HepG2 (cell line): ENCODE data around the gene POLG2. TPM values are rescaled to one million over a fixed set of nuclear protein-coding genes. Genes with fewer than 3 reads are reported as not detected.

Source experiments
- CCDC6 ChIP-seq: sonication (generic); formaldehyde crosslinking; IDR thresholded peaks from 2 replicates; pipeline ENCODE4 v1.8.1; 2022; ENCODE audit warnings: mild to moderate bottlenecking, missing genetic modification reagents, moderate library complexity
- FOXP1 ChIP-seq, 2 experiments: fragments of 450-650 bp in 1 of 2; IDR thresholded peaks; 2 replicates each; pipeline ENCODE4 v1.6.1; 2017 to 2018; ENCODE audit warnings: antibody characterized with exemption in 1 of 2
- KAT2B ChIP-seq: fragments of 150-350 bp; IDR thresholded peaks from 2 replicates; pipeline ENCODE4 v1.6.1; 2014; ENCODE audit warnings: low read depth, low read length, borderline replicate concordance
- KDM6A ChIP-seq: IDR thresholded peaks from 2 replicates; pipeline ENCODE4 v1.6.1; 2016; ENCODE audit warnings: low read depth
- MTF1 ChIP-seq: sonication (generic); formaldehyde crosslinking; IDR thresholded peaks from 2 replicates; pipeline ENCODE4 v1.5.0; 2020; ENCODE audit warnings: missing genetic modification reagents
- NCOA1 ChIP-seq: sonication (generic); formaldehyde crosslinking; IDR thresholded peaks from 2 replicates; pipeline ENCODE4 v1.9.0; 2021; ENCODE audit warnings: missing genetic modification reagents
- NFE2L1 ChIP-seq: sonication (generic); formaldehyde crosslinking; IDR thresholded peaks from 2 replicates; pipeline ENCODE4 v1.4.0; 2020; ENCODE audit warnings: missing genetic modification reagents, mild to moderate bottlenecking, borderline replicate concordance
- NFYB ChIP-seq: sonication (generic); formaldehyde crosslinking; IDR thresholded peaks from 2 replicates; pipeline ENCODE4 v1.4.0; 2020; ENCODE audit warnings: missing genetic modification reagents
- PAF1 ChIP-seq: IDR thresholded peaks from 2 replicates; pipeline ENCODE4 v1.6.1; 2016; ENCODE audit warnings: missing genetic modification reagents, missing compliant biosample characterization
- RBAK ChIP-seq: sonication (generic); formaldehyde crosslinking; IDR thresholded peaks from 2 replicates; pipeline ENCODE4 v1.5.1; 2020; ENCODE audit warnings: mild to moderate bottlenecking, missing genetic modification reagents
- SCMH1 ChIP-seq: sonication (generic); formaldehyde crosslinking; IDR thresholded peaks from 2 replicates; pipeline ENCODE4 v1.9.0; 2021; ENCODE audit warnings: missing genetic modification reagents, mild to moderate bottlenecking, borderline replicate concordance
- ZKSCAN1 ChIP-seq: fragments of 150-350 bp; IDR thresholded peaks from 2 replicates; pipeline ENCODE4 v1.6.1; 2014; ENCODE audit warnings: low read length
- ZNF232 ChIP-seq: sonication (generic); formaldehyde crosslinking; IDR thresholded peaks from 2 replicates; pipeline ENCODE4 v1.4.0; 2020; ENCODE audit warnings: missing genetic modification reagents, borderline replicate concordance
- ZNF317 ChIP-seq: sonication (generic); formaldehyde crosslinking; IDR thresholded peaks from 2 replicates; pipeline ENCODE4 v1.5.0; 2020; ENCODE audit warnings: mild to moderate bottlenecking, missing genetic modification reagents
- ZNF441 ChIP-seq: sonication (generic); formaldehyde crosslinking; IDR thresholded peaks from 2 replicates; pipeline ENCODE4 v1.7.0; 2021; ENCODE audit warnings: missing genetic modification reagents, borderline replicate concordance
- ZNF530 ChIP-seq: sonication (generic); formaldehyde crosslinking; IDR thresholded peaks from 2 replicates; pipeline ENCODE4 v1.5.0; 2020; ENCODE audit warnings: low read depth, mild to moderate bottlenecking, missing genetic modification reagents
- ZNF724P ChIP-seq: sonication (generic); formaldehyde crosslinking; IDR thresholded peaks from 2 replicates; pipeline ENCODE4 v1.8.0; 2022; ENCODE audit warnings: missing genetic modification reagents, borderline replicate concordance
- ZNF816 ChIP-seq: sonication (generic); formaldehyde crosslinking; IDR thresholded peaks from 2 replicates; pipeline ENCODE4 v1.8.0; 2022; ENCODE audit warnings: missing genetic modification reagents, mild to moderate bottlenecking, borderline replicate concordance
- polyA plus RNA-seq, 8 experiments: library from polyadenylated mRNA; depleted of rRNA in 3 of 8; stranded (reverse) in 7 of 8; unstranded in 1 of 8; fragments of >200 nt; fragmentation: Illumina TruSeq in 4 of 8; extraction: Trizol in 4 of 8; gene quantifications; 2 replicates each; pipeline versions ENCODE4 v1.2.1 to v1.2.3, GENCODE V29; 2011 to 2016; ENCODE audit warnings: low read depth in 4 of 8, missing spikeins in 1 of 8, mixed read lengths in 1 of 8; ENCODE audit not compliant: insufficient read depth in 1 of 8
- total RNA-seq, 5 experiments: library from RNA; depleted of rRNA; stranded (reverse); fragments of >200 nt; fragmentation: Illumina TruSeq; extraction: Trizol; gene quantifications; 2 replicates each; pipeline ENCODE4 v1.2.3, GENCODE V29; 2016; ENCODE audit warnings: low read depth in 1 of 5
- TF ChIP-seq, protein P1 (sequence below): sonication (generic); formaldehyde crosslinking; IDR thresholded peaks from 2 replicates; pipeline ENCODE4 v1.5.0; 2020; ENCODE audit warnings: mild to moderate bottlenecking, missing genetic modification reagents, borderline replicate concordance
- TF ChIP-seq, protein P2 (sequence below): sonication (generic); formaldehyde crosslinking; IDR thresholded peaks from 2 replicates; pipeline ENCODE4 v1.5.1; 2020; ENCODE audit warnings: mild to moderate bottlenecking, missing genetic modification reagents, moderate library complexity
- TF ChIP-seq, protein P3 (sequence below): sonication (generic); formaldehyde crosslinking; IDR thresholded peaks from 2 replicates; pipeline ENCODE4 v1.9.0; 2021; ENCODE audit warnings: missing genetic modification reagents, borderline replicate concordance

Gene POLG2
- total and polyA plus RNA-seq, 2 of the 13 experiments (the other 11 are each of a cell fraction or from before 2014, with no cell fraction given), result 21.1 to 25.5 TPM

DNA sequence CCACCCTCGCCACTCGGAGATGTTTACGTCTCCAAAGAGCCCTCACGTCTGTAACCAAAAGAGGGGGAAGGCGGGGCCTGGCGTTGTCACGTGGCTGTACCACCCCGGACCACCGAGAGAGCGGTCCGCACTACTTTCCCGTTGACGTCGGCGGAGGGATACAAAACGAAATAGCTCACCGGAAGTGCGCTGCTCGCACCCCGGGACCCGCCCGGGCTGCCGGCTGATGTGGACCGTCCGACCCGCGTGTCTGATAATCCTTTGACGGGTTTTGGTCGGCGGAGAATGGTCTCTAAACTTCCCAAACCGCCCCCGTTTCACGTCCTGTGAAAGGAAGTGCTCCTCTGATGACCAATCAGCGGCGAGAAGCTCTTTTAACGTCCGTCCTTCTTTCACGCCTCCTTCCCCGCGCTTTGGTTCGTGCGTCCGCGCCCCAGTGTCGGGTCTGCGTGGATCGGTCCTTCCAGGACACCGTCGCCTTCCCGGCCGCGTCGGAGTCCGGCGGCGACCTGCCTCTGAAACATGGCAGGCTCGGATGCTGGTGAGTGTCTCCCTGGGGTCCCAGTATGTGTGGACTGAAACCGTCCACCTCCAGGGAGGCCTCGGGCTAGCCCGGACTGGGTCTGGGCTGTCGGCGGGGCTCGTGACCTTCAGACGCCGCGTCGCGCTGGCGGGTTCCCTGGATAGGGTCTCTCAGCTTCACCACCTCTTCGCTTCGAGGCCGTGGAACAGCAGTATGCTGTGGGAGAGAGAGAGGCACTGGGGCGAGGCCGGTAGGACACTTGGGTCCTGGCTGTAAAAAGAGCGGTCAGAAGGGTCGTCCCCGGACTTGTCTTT lies 9.9 kb upstream of the POLG2 start, which contains the start of gene CEP95 (continued):
- TF ChIP-seq ZNF530 (CRISPR knock-in tag) (no peak), NCOA1 (CRISPR knock-in tag) (peak; percentile 71), FOXP1 (IDR thresholded peaks at IDR 0.05) (0 out of 2 replicates have a peak, but pooled peaks have one; percentile 38), FOXP1 (CRISPR knock-in tag; IDR thresholded peaks at IDR 0.05) (peak; percentile 14; the same call in 1 of the 2 replicates), KAT2B (no peak), ZNF317 (CRISPR knock-in tag) (peak; percentile 75), SCMH1 (CRISPR knock-in tag) (no peak), PAF1 (CRISPR knock-in tag) (no peak), ZNF816 (CRISPR knock-in tag) (peak; percentile 97), ZNF441 (CRISPR knock-in tag) (peak; percentile 20; the same call in 1 of the 2 replicates), NFYB (peak; percentile 84), KDM6A (CRISPR knock-in tag) (0 out of 2 replicates have a peak, but pooled peaks have one; percentile 2), ZKSCAN1 (no peak), ZNF232 (CRISPR knock-in tag) (peak; percentile 95), CCDC6 (CRISPR knock-in tag) (peak; percentile 98; the same call in 1 of the 2 replicates), ZNF724P (CRISPR knock-in tag) (peak; percentile 84; the same call in 1 of the 2 replicates), NFE2L1 (no peak), MTF1 (peak; percentile 66), RBAK (CRISPR knock-in tag) (no peak; the same call in 1 of the 2 replicates)
- TF ChIP-seq, protein P1, sequence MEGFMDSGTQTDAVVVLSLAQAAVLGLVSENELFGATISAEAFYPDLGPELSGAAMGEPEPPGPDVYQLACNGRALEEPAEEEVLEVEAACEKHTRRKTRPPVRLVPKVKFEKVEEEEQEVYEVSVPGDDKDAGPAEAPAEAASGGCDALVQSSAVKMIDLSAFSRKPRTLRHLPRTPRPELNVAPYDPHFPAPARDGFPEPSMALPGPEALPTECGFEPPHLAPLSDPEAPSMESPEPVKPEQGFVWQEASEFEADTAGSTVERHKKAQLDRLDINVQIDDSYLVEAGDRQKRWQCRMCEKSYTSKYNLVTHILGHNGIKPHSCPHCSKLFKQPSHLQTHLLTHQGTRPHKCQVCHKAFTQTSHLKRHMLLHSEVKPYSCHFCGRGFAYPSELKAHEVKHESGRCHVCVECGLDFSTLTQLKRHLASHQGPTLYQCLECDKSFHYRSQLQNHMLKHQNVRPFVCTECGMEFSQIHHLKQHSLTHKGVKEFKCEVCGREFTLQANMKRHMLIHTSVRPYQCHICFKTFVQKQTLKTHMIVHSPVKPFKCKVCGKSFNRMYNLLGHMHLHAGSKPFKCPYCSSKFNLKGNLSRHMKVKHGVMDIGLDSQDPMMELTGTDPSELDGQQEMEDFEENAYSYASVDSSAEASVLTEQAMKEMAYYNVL (CRISPR knock-in tag), result 0 out of 2 replicates have a peak, but pooled peaks have one; percentile 12
- TF ChIP-seq, protein P2, sequence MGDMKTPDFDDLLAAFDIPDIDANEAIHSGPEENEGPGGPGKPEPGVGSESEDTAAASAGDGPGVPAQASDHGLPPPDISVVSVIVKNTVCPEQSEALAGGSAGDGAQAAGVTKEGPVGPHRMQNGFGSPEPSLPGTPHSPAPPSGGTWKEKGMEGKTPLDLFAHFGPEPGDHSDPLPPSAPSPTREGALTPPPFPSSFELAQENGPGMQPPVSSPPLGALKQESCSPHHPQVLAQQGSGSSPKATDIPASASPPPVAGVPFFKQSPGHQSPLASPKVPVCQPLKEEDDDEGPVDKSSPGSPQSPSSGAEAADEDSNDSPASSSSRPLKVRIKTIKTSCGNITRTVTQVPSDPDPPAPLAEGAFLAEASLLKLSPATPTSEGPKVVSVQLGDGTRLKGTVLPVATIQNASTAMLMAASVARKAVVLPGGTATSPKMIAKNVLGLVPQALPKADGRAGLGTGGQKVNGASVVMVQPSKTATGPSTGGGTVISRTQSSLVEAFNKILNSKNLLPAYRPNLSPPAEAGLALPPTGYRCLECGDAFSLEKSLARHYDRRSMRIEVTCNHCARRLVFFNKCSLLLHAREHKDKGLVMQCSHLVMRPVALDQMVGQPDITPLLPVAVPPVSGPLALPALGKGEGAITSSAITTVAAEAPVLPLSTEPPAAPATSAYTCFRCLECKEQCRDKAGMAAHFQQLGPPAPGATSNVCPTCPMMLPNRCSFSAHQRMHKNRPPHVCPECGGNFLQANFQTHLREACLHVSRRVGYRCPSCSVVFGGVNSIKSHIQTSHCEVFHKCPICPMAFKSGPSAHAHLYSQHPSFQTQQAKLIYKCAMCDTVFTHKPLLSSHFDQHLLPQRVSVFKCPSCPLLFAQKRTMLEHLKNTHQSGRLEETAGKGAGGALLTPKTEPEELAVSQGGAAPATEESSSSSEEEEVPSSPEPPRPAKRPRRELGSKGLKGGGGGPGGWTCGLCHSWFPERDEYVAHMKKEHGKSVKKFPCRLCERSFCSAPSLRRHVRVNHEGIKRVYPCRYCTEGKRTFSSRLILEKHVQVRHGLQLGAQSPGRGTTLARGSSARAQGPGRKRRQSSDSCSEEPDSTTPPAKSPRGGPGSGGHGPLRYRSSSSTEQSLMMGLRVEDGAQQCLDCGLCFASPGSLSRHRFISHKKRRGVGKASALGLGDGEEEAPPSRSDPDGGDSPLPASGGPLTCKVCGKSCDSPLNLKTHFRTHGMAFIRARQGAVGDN, result peak; percentile 97
- TF ChIP-seq, protein P3, sequence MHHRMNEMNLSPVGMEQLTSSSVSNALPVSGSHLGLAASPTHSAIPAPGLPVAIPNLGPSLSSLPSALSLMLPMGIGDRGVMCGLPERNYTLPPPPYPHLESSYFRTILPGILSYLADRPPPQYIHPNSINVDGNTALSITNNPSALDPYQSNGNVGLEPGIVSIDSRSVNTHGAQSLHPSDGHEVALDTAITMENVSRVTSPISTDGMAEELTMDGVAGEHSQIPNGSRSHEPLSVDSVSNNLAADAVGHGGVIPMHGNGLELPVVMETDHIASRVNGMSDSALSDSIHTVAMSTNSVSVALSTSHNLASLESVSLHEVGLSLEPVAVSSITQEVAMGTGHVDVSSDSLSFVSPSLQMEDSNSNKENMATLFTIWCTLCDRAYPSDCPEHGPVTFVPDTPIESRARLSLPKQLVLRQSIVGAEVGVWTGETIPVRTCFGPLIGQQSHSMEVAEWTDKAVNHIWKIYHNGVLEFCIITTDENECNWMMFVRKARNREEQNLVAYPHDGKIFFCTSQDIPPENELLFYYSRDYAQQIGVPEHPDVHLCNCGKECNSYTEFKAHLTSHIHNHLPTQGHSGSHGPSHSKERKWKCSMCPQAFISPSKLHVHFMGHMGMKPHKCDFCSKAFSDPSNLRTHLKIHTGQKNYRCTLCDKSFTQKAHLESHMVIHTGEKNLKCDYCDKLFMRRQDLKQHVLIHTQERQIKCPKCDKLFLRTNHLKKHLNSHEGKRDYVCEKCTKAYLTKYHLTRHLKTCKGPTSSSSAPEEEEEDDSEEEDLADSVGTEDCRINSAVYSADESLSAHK (CRISPR knock-in tag), result no peak
